Measurements from ENCODE around the gene DGCR2. TPM values are rescaled to one million over a fixed set of nuclear protein-coding genes. Genes with fewer than 3 reads are reported as not detected.

The DGCR2 gene
- total RNA-seq, 1 donor from 2014 or later = 20.6 TPM

DNA sequence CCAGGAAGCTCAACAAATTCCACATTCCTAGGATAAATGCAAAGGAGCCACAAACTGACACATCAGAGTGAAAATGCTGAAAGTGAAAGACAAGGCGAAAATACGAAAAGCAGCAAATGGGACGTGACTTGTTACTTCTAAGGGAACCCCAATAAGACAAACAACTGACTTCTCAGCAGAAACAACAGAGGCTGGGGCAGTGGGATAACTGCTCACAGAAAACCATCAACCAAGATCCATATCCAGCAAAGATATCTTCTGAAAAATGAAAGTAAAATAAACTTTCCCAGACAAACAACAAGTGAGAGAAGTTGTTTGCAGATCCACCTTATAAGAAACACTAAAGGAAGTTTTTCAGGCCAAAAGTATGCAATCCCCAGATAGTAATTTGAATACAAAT lies 72.1 kb downstream of the DGCR2 start:
- Mint-ChIP-seq H3K4me3 (no peak overlapping the region), H3K27ac (no peak overlapping the region), H3K4me1 (no peaks in the 10 kb centered on the region), H3K9me3 (no peaks in the 10 kb centered on the region), H3K27me3 (ENCODE audit: insufficient read depth, low read depth) (no peaks in the 10 kb centered on the region), H3K36me3 (peaks cover 31% of the 10 kb centered on the region)
- TF ChIP-seq, protein P1, sequence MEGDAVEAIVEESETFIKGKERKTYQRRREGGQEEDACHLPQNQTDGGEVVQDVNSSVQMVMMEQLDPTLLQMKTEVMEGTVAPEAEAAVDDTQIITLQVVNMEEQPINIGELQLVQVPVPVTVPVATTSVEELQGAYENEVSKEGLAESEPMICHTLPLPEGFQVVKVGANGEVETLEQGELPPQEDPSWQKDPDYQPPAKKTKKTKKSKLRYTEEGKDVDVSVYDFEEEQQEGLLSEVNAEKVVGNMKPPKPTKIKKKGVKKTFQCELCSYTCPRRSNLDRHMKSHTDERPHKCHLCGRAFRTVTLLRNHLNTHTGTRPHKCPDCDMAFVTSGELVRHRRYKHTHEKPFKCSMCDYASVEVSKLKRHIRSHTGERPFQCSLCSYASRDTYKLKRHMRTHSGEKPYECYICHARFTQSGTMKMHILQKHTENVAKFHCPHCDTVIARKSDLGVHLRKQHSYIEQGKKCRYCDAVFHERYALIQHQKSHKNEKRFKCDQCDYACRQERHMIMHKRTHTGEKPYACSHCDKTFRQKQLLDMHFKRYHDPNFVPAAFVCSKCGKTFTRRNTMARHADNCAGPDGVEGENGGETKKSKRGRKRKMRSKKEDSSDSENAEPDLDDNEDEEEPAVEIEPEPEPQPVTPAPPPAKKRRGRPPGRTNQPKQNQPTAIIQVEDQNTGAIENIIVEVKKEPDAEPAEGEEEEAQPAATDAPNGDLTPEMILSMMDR (IDR thresholded peaks at IDR 0.05) = no peak
- TF ChIP-seq EZH2phosphoT487 (IDR thresholded peaks at IDR 0.05) (no peak), EZH2 (IDR thresholded peaks at IDR 0.05) (no peak)
- Histone ChIP-seq H3K79me2 (ENCODE audit: low read depth) (no peaks in the 10 kb centered on the region), H2AFZ (replicated peaks) (no peak overlapping the region), H3K9ac (no peak overlapping the region), H3K4me3 (no peak overlapping the region), H3K4me1 (no peaks in the 10 kb centered on the region), H3K36me3 (no peaks in the 10 kb centered on the region), H3K27ac (no peak overlapping the region), H3F3A (ENCODE audit: low read depth) (no peaks in the 10 kb centered on the region), H3K27me3 (no peaks in the 10 kb centered on the region), H3K9me3 (ENCODE audit: low read depth) (no peaks in the 10 kb centered on the region), H3K4me2 (no peak overlapping the region), H4K20me1 (ENCODE audit: low read depth) (peaks cover 21% of the 10 kb centered on the region)
- no peak for DNase-seq (ENCODE audit: low spot score)

DNA sequence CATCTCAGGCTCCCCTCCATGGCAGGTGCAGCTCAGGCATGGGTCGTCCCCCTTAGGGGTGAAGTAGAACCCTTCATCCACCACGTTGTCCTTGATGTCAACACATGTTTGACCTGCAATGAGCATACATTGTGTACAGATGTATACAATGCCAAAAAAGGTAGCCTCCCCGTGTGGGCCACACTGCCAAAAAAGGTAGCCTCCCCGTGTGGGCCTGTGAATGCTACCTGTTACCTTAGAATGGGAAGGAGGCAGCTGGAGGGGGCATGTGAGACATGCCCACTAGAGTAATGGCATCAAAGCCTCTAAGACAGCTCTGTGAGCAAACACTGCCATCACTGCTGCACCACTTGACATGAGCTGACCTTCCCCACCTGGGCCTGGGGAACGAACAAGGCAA lies 73.7 kb downstream of the DGCR2 start:
- no peak overlapping the region for H3K27ac ChIP-seq
- no peak overlapping the region for H3K4me2 ChIP-seq
- no peaks in the 10 kb centered on the region for H3K79me2 ChIP-seq (ENCODE audit: low read depth)
- no peak overlapping the region for H3K4me3 ChIP-seq
- Mint-ChIP-seq H3K9me3 (no peaks in the 10 kb centered on the region), H3K4me1 (no peaks in the 10 kb centered on the region), H3K27me3 (ENCODE audit: insufficient read depth, low read depth) (no peaks in the 10 kb centered on the region), H3K36me3 (peaks cover 34% of the 10 kb centered on the region), H3K27ac (no peak overlapping the region), H3K4me3 (no peak overlapping the region)
- TF ChIP-seq EZH2 (IDR thresholded peaks at IDR 0.05) = no peak
- TF ChIP-seq, protein P1 (IDR thresholded peaks at IDR 0.05) = no peak
- no peak for TF ChIP-seq EZH2phosphoT487 (IDR thresholded peaks at IDR 0.05)
- peaks cover 25% of the 10 kb centered on the region for H4K20me1 ChIP-seq (ENCODE audit: low read depth)
- H3K36me3 ChIP-seq = no peaks in the 10 kb centered on the region
- no peaks in the 10 kb centered on the region for H3K4me1 ChIP-seq
- no peak overlapping the region for H3K9ac ChIP-seq
- no peaks in the 10 kb centered on the region for H3K27me3 ChIP-seq
- no peak overlapping the region for H2AFZ ChIP-seq (replicated peaks)
- H3K9me3 ChIP-seq (ENCODE audit: low read depth) = no peaks in the 10 kb centered on the region
- no peak for DNase-seq (ENCODE audit: low spot score)
- H3F3A ChIP-seq (ENCODE audit: low read depth) = no peaks in the 10 kb centered on the region

DNA sequence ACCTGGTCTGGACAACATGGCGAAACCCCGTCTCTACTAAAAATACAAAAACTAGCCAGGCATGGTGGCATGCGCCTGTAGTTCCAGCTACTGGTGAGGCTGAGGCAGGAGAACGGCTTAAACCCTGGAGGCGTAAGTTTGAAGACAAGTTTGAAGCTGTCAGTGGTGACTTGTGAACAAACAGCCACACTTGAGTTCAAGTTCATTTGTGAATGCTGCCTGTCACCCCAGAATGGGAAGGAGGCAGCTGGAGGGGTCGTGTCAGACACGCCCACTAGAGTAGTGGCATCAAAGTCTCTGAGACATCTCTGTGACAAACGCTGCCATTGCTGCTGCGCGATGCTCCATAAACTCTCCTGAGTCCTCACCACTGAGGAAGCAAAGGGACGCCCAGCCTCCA lies 74.2 kb downstream of the DGCR2 start:
- Mint-ChIP-seq H3K27ac (no peak overlapping the region), H3K27me3 (ENCODE audit: insufficient read depth, low read depth) (peaks cover 2% of the 10 kb centered on the region), H3K9me3 (no peaks in the 10 kb centered on the region), H3K4me3 (no peak overlapping the region), H3K36me3 (peaks cover 31% of the 10 kb centered on the region), H3K4me1 (no peaks in the 10 kb centered on the region)
- H2AFZ ChIP-seq (replicated peaks) = no peak overlapping the region
- no peak overlapping the region for H3K9ac ChIP-seq
- no peak overlapping the region for H3K27ac ChIP-seq
- no peak overlapping the region for H3K4me2 ChIP-seq
- no peaks in the 10 kb centered on the region for H3K79me2 ChIP-seq (ENCODE audit: low read depth)
- H3F3A ChIP-seq (ENCODE audit: low read depth) = no peaks in the 10 kb centered on the region
- no peak for TF ChIP-seq EZH2phosphoT487 (IDR thresholded peaks at IDR 0.05)
- TF ChIP-seq, protein P1 (IDR thresholded peaks at IDR 0.05) = no peak
- TF ChIP-seq EZH2 (IDR thresholded peaks at IDR 0.05) = no peak
- no peaks in the 10 kb centered on the region for H3K36me3 ChIP-seq
- H3K4me3 ChIP-seq = no peak overlapping the region
- H4K20me1 ChIP-seq (ENCODE audit: low read depth) = peaks cover 22% of the 10 kb centered on the region
- H3K4me1 ChIP-seq = no peaks in the 10 kb centered on the region
- no peaks in the 10 kb centered on the region for H3K27me3 ChIP-seq
- no peaks in the 10 kb centered on the region for H3K9me3 ChIP-seq (ENCODE audit: low read depth)
- DNase-seq (ENCODE audit: low spot score) = no peak
